ENCODE measurements around the gene PRIMA1. TPM values are rescaled to one million over a fixed set of nuclear protein-coding genes. Genes with fewer than 3 reads are reported as not detected.

The PRIMA1 gene
- total RNA-seq, 1 experiment from 2014 or later, result 0.26 TPM

DNA sequence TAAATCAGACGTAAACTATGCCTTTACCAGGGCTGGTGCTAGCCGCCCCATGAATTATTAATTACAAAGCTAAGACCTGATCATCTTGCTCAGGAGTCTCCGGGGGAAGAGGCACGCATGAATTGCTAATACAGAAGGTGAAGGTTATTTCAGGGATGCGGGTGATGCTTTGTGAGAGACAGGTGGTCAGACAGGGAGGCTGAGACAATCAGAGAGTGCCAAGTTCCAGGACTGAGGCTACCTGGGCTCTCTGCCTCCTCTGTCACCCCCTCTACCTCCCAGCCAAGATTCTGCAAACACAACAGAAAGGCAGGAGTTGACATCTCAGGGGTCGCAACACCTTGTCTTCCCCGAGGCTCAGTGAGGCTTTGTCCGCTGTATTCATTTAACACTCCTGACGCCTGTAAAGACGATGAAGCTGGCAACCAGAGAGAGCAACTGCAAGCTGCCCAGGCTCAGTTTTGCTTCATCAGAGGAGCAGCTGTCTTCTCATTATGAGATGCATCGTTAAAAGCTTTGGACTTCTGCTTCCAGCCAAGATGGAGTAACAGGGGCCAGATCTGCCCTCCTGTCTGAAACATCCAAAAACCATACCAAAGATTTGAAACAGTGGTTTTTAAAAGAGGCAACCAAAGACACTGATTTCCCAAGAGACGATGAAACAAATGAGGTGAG lies 46.6 kb downstream of the PRIMA1 start:
- CTCF ChIA-PET, result no interaction called here
- no peak overlapping the region for H3K27ac ChIP-seq (ENCODE audit: low read length)
- in situ Hi-C loops (cut with HindIII; ENCODE audit: low pct_unique_long_range_greater_than_20kb, low sequenced_read_pairs), result no loop called here
- no peaks in the 10 kb centered on the region for H3K4me1 ChIP-seq (ENCODE audit: control insufficient read depth, insufficient read depth, low read length)
- intact Hi-C loops (cut with micrococcal nuclease; ENCODE audit: unreplicated experiment), result loop anchor here (5.0 kb wide), 1 partner anchor 151 kb away; no protein-coding TSS in a partner anchor
- POLR2A ChIA-PET, result no interaction called here
- peaks cover 2% of the 10 kb centered on the region; the same call in 1 of the 2 replicates for H3K27me3 ChIP-seq (ENCODE audit: control insufficient read depth, insufficient read depth, low read length)
- no peak for ATAC-seq
- no peak for DNase-seq (ENCODE audit: low read depth, low spot score)
- TF ChIP-seq TCF7L2 (IDR thresholded peaks at IDR 0.05; ENCODE audit: low read depth, low read length) (no peak), POLR2AphosphoS5 (IDR thresholded peaks at IDR 0.05; ENCODE audit: low read depth, low read length) (no peak), SIN3A (IDR thresholded peaks at IDR 0.05; ENCODE audit: borderline replicate concordance, insufficient read depth, low read depth, low read length) (no peak)
- TF ChIP-seq, protein P1, sequence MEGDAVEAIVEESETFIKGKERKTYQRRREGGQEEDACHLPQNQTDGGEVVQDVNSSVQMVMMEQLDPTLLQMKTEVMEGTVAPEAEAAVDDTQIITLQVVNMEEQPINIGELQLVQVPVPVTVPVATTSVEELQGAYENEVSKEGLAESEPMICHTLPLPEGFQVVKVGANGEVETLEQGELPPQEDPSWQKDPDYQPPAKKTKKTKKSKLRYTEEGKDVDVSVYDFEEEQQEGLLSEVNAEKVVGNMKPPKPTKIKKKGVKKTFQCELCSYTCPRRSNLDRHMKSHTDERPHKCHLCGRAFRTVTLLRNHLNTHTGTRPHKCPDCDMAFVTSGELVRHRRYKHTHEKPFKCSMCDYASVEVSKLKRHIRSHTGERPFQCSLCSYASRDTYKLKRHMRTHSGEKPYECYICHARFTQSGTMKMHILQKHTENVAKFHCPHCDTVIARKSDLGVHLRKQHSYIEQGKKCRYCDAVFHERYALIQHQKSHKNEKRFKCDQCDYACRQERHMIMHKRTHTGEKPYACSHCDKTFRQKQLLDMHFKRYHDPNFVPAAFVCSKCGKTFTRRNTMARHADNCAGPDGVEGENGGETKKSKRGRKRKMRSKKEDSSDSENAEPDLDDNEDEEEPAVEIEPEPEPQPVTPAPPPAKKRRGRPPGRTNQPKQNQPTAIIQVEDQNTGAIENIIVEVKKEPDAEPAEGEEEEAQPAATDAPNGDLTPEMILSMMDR (IDR thresholded peaks at IDR 0.05), result no peak
- TF ChIP-seq, protein P2, sequence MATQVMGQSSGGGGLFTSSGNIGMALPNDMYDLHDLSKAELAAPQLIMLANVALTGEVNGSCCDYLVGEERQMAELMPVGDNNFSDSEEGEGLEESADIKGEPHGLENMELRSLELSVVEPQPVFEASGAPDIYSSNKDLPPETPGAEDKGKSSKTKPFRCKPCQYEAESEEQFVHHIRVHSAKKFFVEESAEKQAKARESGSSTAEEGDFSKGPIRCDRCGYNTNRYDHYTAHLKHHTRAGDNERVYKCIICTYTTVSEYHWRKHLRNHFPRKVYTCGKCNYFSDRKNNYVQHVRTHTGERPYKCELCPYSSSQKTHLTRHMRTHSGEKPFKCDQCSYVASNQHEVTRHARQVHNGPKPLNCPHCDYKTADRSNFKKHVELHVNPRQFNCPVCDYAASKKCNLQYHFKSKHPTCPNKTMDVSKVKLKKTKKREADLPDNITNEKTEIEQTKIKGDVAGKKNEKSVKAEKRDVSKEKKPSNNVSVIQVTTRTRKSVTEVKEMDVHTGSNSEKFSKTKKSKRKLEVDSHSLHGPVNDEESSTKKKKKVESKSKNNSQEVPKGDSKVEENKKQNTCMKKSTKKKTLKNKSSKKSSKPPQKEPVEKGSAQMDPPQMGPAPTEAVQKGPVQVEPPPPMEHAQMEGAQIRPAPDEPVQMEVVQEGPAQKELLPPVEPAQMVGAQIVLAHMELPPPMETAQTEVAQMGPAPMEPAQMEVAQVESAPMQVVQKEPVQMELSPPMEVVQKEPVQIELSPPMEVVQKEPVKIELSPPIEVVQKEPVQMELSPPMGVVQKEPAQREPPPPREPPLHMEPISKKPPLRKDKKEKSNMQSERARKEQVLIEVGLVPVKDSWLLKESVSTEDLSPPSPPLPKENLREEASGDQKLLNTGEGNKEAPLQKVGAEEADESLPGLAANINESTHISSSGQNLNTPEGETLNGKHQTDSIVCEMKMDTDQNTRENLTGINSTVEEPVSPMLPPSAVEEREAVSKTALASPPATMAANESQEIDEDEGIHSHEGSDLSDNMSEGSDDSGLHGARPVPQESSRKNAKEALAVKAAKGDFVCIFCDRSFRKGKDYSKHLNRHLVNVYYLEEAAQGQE (IDR thresholded peaks at IDR 0.05; ENCODE audit: insufficient read depth in 1 of 2, low read depth in 2 of 2, low read length in 1 of 2), result no peak
- BruUV-seq (replicated peaks), result no TSS peak
- no peaks in the 10 kb centered on the region for H3K9me3 ChIP-seq (ENCODE audit: control insufficient read depth, insufficient read depth, low read depth, low read length)
- H3K4me3 ChIP-seq (ENCODE audit: low read depth in 2 of 2, low read length in 2 of 2), result no peak overlapping the region
- no peaks in the 10 kb centered on the region for H3K36me3 ChIP-seq (ENCODE audit: control insufficient read depth, insufficient read depth, low read length)

DNA sequence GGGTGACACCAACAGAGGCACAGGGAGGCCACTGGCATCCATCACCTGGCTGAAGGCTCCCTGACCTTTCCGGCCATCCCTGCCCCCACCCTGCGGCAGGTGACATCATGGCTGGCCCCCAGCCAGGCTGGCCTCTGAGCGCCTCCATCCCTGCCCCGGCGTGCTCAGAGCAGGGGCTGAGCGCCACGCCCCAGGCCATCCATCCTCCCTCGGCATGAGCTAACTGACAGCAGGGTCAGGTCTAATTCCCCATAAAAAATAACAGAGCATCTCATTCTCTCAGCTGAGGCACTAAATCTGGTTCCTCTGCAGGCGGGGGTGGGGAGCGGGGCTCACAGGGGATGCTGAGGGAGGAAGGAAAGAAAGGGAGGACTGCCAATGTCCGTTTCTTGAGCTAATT lies 50.7 kb downstream of the PRIMA1 start:
- peaks cover 2% of the 10 kb centered on the region; the same call in 1 of the 2 replicates for H3K27me3 ChIP-seq (ENCODE audit: control insufficient read depth, insufficient read depth, low read length)
- TF ChIP-seq POLR2AphosphoS5 (IDR thresholded peaks at IDR 0.05; ENCODE audit: low read depth, low read length) (no peak), TCF7L2 (IDR thresholded peaks at IDR 0.05; ENCODE audit: low read depth, low read length) (no peak), SIN3A (IDR thresholded peaks at IDR 0.05; ENCODE audit: borderline replicate concordance, insufficient read depth, low read depth, low read length) (no peak)
- TF ChIP-seq, protein P1 (IDR thresholded peaks at IDR 0.05), result no peak
- TF ChIP-seq, protein P2 (IDR thresholded peaks at IDR 0.05; ENCODE audit: insufficient read depth in 1 of 2, low read depth in 2 of 2, low read length in 1 of 2), result no peak
- in situ Hi-C loops (cut with HindIII; ENCODE audit: low pct_unique_long_range_greater_than_20kb, low sequenced_read_pairs), result no loop called here
- H3K9me3 ChIP-seq (ENCODE audit: control insufficient read depth, insufficient read depth, low read depth, low read length), result no peaks in the 10 kb centered on the region
- ATAC-seq (no peak), DNase-seq (ENCODE audit: low read depth, low spot score) (no peak)
- intact Hi-C loops (cut with micrococcal nuclease; ENCODE audit: unreplicated experiment), result no loop called here
- H3K4me3 ChIP-seq (ENCODE audit: low read depth in 2 of 2, low read length in 2 of 2), result no peak overlapping the region
- no peaks in the 10 kb centered on the region for H3K36me3 ChIP-seq (ENCODE audit: control insufficient read depth, insufficient read depth, low read length)
- BruUV-seq (replicated peaks), result no TSS peak
- no peaks in the 10 kb centered on the region for H3K4me1 ChIP-seq (ENCODE audit: control insufficient read depth, insufficient read depth, low read length)
- POLR2A ChIA-PET, result no interaction called here
- H3K27ac ChIP-seq (ENCODE audit: low read length), result no peak overlapping the region
- CTCF ChIA-PET, result no interaction called here

Measured in Panc1 (cell line).